ENCODE results near the gene OR8B12. TPM values are rescaled to one million over a fixed set of nuclear protein-coding genes. Genes with fewer than 3 reads are reported as not detected.
"Not testable (repeated sequence)": the region's sequence is repeated elsewhere in the genome, so short reads cannot be mapped to it uniquely, and the experiment has no call there.

Gene OR8B12
- total RNA-seq, 2 donors from 2014 or later, result not detected

GRCh38 chr11:124538019-124538418, 5.4 kb downstream of the OR8B12 start:
- DNase-seq (ENCODE audit: low spot score in 2 of 2), result no peak
- no peak for ATAC-seq
- Mint-ChIP-seq H3K27ac (no peak overlapping the region), H3K36me3 (no peaks in the 10 kb centered on the region), H3K9me3 (peaks cover 4 to 5% of the 10 kb centered on the region in 2 donors)

- no peak for ATAC-seq
- no peaks in the 10 kb centered on the region for H3K9me3 Mint-ChIP-seq
- DNase-seq (ENCODE audit: low spot score in 2 of 2), result no peak
- no peaks in the 10 kb centered on the region for H3K36me3 Mint-ChIP-seq
- H3K27ac Mint-ChIP-seq, result no peak overlapping the region
These were observed 6.9 kb downstream of the OR8B12 start for GRCh38 chr11:124536520-124536919.

GRCh38 chr11:124535552-124536232, 7.8 kb downstream of the OR8B12 start:
- ATAC-seq, result no peak
- Mint-ChIP-seq H3K9me3 (no peaks in the 10 kb centered on the region), H3K27ac (no peak overlapping the region), H3K36me3 (no peaks in the 10 kb centered on the region)
- DNase-seq (ENCODE audit: low spot score in 2 of 2), result no peak

GRCh38 chr11:124534051-124534450, 9.4 kb downstream of the OR8B12 start:
- Mint-ChIP-seq H3K36me3 (peaks cover 0 to 4% of the 10 kb centered on the region in 2 donors), H3K9me3 (peaks cover 0 to 3% of the 10 kb centered on the region in 2 donors), H3K27ac (no peak overlapping the region)
- ATAC-seq (no peak), DNase-seq (ENCODE audit: low spot score in 2 of 2) (no peak)

- peaks cover 0 to 8% of the 10 kb centered on the region in 2 donors for H3K36me3 Mint-ChIP-seq
- ATAC-seq, result no peak
- H3K9me3 Mint-ChIP-seq, result peaks cover 0 to 7% of the 10 kb centered on the region in 2 donors
- no peak for DNase-seq (ENCODE audit: low spot score in 2 of 2)
- no peak overlapping the region for H3K27ac Mint-ChIP-seq
These were observed 9.8 kb downstream of the OR8B12 start for GRCh38 chr11:124533626-124534025.

- H3K36me3 Mint-ChIP-seq, result no peaks in the 10 kb centered on the region
- no peak for ATAC-seq
- H3K27ac Mint-ChIP-seq, result no peak overlapping the region
- no peak for DNase-seq (ENCODE audit: low spot score in 2 of 2)
- H3K9me3 Mint-ChIP-seq, result no peaks in the 10 kb centered on the region
These were observed 23.0 kb downstream of the OR8B12 start for GRCh38 chr11:124520550-124520854.

GRCh38 chr11:124519850-124520549, 23.5 kb downstream of the OR8B12 start:
- Mint-ChIP-seq H3K36me3 (no peaks in the 10 kb centered on the region), H3K9me3 (no peaks in the 10 kb centered on the region), H3K27ac (no peak overlapping the region)
- ATAC-seq (no peak), DNase-seq (ENCODE audit: low spot score in 2 of 2) (no peak)

GRCh38 chr11:124518989-124519451, 24.4 kb downstream of the OR8B12 start:
- DNase-seq (ENCODE audit: low spot score in 2 of 2) (no peak), ATAC-seq (no peak)
- H3K9me3 Mint-ChIP-seq, result no peaks in the 10 kb centered on the region
- H3K36me3 Mint-ChIP-seq, result no peaks in the 10 kb centered on the region
- no peak overlapping the region for H3K27ac Mint-ChIP-seq

- no peaks in the 10 kb centered on the region for H3K36me3 Mint-ChIP-seq
- ATAC-seq (no peak), DNase-seq (ENCODE audit: low spot score in 2 of 2) (no peak)
- no peaks in the 10 kb centered on the region for H3K9me3 Mint-ChIP-seq
- no peak overlapping the region for H3K27ac Mint-ChIP-seq
These were observed 26.1 kb downstream of the OR8B12 start for GRCh38 chr11:124517314-124517713.

GRCh38 chr11:124514675-124515074, 28.8 kb downstream of the OR8B12 start:
- not testable (repeated sequence) for H3K9me3 Mint-ChIP-seq; DNase-seq (ENCODE audit: low spot score in 2 of 2); ATAC-seq; H3K36me3 Mint-ChIP-seq; H3K27ac Mint-ChIP-seq

- no peak for DNase-seq (ENCODE audit: low spot score in 2 of 2)
- Mint-ChIP-seq H3K27ac (no peak overlapping the region), H3K9me3 (no peaks in the 10 kb centered on the region), H3K36me3 (no peaks in the 10 kb centered on the region)
- ATAC-seq, result no peak
These were observed 29.3 kb downstream of the OR8B12 start for GRCh38 chr11:124514131-124514530.

- DNase-seq (ENCODE audit: low spot score in 2 of 2) (no peak), ATAC-seq (no peak)
- no peak overlapping the region for H3K27ac Mint-ChIP-seq
- peaks cover 18% of the 10 kb centered on the region in 2 donors for H3K9me3 Mint-ChIP-seq
- no peaks in the 10 kb centered on the region for H3K36me3 Mint-ChIP-seq
These were observed 31.7 kb downstream of the OR8B12 start for GRCh38 chr11:124511745-124512144.

- no peak for ATAC-seq
- Mint-ChIP-seq H3K9me3 (peaks cover 18% of the 10 kb centered on the region in 2 donors), H3K36me3 (no peaks in the 10 kb centered on the region), H3K27ac (no peak overlapping the region)
- DNase-seq (ENCODE audit: low spot score in 2 of 2), result no peak
These were observed 33.2 kb downstream of the OR8B12 start for GRCh38 chr11:124510279-124510678.

GRCh38 chr11:124499711-124500110, 43.7 kb downstream of the OR8B12 start:
- ATAC-seq, result no peak
- H3K27ac Mint-ChIP-seq, result no peak overlapping the region

GRCh38 chr11:124493016-124493655, 50.3 kb downstream of the OR8B12 start:
- Mint-ChIP-seq H3K9me3 (peaks cover 4 to 5% of the 10 kb centered on the region in 2 donors), H3K36me3 (no peaks in the 10 kb centered on the region), H3K27ac (peak overlapping the region in 1 of 2 donors; percentile 36)
- ATAC-seq, result no peak
- DNase-seq (ENCODE audit: low spot score in 2 of 2), result no peak

More at GRCh38 chr11:124499711-124500110, 43.7 kb downstream of the OR8B12 start:
- Mint-ChIP-seq H3K9me3 (no peaks in the 10 kb centered on the region), H3K36me3 (no peaks in the 10 kb centered on the region)
- DNase-seq (ENCODE audit: low spot score in 2 of 2), result no peak

All from activated naive CD4-positive, alpha-beta T cell treated with anti-CD3 and anti-CD28 coated beads, Interleukin-2, amount 50 U/mL, for 72 hours (primary cell).